ENCODE results near the gene ADAT2. TPM values are rescaled to one million over a fixed set of nuclear protein-coding genes. Genes with fewer than 3 reads are reported as not detected.
"Not testable (repeated sequence)": the region's sequence is repeated elsewhere in the genome, so short reads cannot be mapped to it uniquely, and the experiment has no call there.

Gene ADAT2
- polyA plus RNA-seq, 3 donors = 12.7 to 27.9 (median 14.0) TPM

- DNase-seq (ENCODE audit: extremely low read depth in 1 of 11, low read depth in 9 of 11, low spot score in 4 of 11) = peak in 4 of 11 donors; percentile 27 to 48 (median 42)
These were observed 612 bp downstream of the ADAT2 start for GRCh38 chr6:143449714-143450452.

- DNase-seq (ENCODE audit: extremely low read depth in 1 of 11, low read depth in 9 of 11, low spot score in 4 of 11) = peak in 1 of 11 donors; percentile 4
These were observed 1.3 kb downstream of the ADAT2 start for GRCh38 chr6:143449082-143449713.

- not testable (repeated sequence) for DNase-seq (ENCODE audit: extremely low read depth in 1 of 11, low read depth in 9 of 11, low spot score in 4 of 11)
These were observed 2.6 kb downstream of the ADAT2 start for GRCh38 chr6:143447865-143448264.

- DNase-seq (ENCODE audit: extremely low read depth in 1 of 11, low read depth in 9 of 11, low spot score in 4 of 11) = no peak
These were observed 7.4 kb downstream of the ADAT2 start for GRCh38 chr6:143443096-143443495.

- no peak for DNase-seq (ENCODE audit: extremely low read depth in 1 of 11, low read depth in 9 of 11, low spot score in 4 of 11)
These were observed 8.6 kb downstream of the ADAT2 start for GRCh38 chr6:143441680-143442545.

- DNase-seq (ENCODE audit: extremely low read depth in 1 of 11, low read depth in 9 of 11, low spot score in 4 of 11) = no peak
These were observed 9.5 kb downstream of the ADAT2 start for GRCh38 chr6:143441010-143441409.

GRCh38 chr6:143432588-143432987, 17.9 kb downstream of the ADAT2 start:
- DNase-seq (ENCODE audit: extremely low read depth in 1 of 11, low read depth in 9 of 11, low spot score in 4 of 11) = no peak

- no peak for DNase-seq (ENCODE audit: extremely low read depth in 1 of 11, low read depth in 9 of 11, low spot score in 4 of 11)
These were observed 19.3 kb downstream of the ADAT2 start for GRCh38 chr6:143431226-143431625.

GRCh38 chr6:143429970-143430369, 20.5 kb downstream of the ADAT2 start:
- no peak for DNase-seq (ENCODE audit: extremely low read depth in 1 of 11, low read depth in 9 of 11, low spot score in 4 of 11)

GRCh38 chr6:143427109-143427817, 23.2 kb downstream of the ADAT2 start:
- peak; percentile 65 to 84 (median 74) for DNase-seq (ENCODE audit: extremely low read depth in 1 of 11, low read depth in 9 of 11, low spot score in 4 of 11)

GRCh38 chr6:143426026-143426425, 24.5 kb downstream of the ADAT2 start:
- no peak for DNase-seq (ENCODE audit: extremely low read depth in 1 of 11, low read depth in 9 of 11, low spot score in 4 of 11)

- DNase-seq (ENCODE audit: extremely low read depth in 1 of 11, low read depth in 9 of 11, low spot score in 4 of 11) = no peak
These were observed 31.0 kb downstream of the ADAT2 start for GRCh38 chr6:143419526-143419925.

- DNase-seq (ENCODE audit: extremely low read depth in 1 of 11, low read depth in 9 of 11, low spot score in 4 of 11) = no peak
These were observed 35.7 kb downstream of the ADAT2 start for GRCh38 chr6:143414769-143415168.

GRCh38 chr6:143410859-143411270, 39.6 kb downstream of the ADAT2 start:
- no peak for DNase-seq (ENCODE audit: extremely low read depth in 1 of 11, low read depth in 9 of 11, low spot score in 4 of 11)

GRCh38 chr6:143408787-143409162, 41.7 kb downstream of the ADAT2 start:
- no peak for DNase-seq (ENCODE audit: extremely low read depth in 1 of 11, low read depth in 9 of 11, low spot score in 4 of 11)

- no peak for DNase-seq (ENCODE audit: extremely low read depth in 1 of 11, low read depth in 9 of 11, low spot score in 4 of 11)
These were observed 42.2 kb downstream of the ADAT2 start for GRCh38 chr6:143408151-143408786.

GRCh38 chr6:143406673-143407072, 43.8 kb downstream of the ADAT2 start:
- no peak for DNase-seq (ENCODE audit: extremely low read depth in 1 of 11, low read depth in 9 of 11, low spot score in 4 of 11)

GRCh38 chr6:143405373-143406154, 44.9 kb downstream of the ADAT2 start:
- no peak for DNase-seq (ENCODE audit: extremely low read depth in 1 of 11, low read depth in 9 of 11, low spot score in 4 of 11)
